NOMO-1 treated with DMSO at 0.1 percent for 48 hours (cell line): Measurements from ENCODE around the gene SYNJ2.

Source experiments
- DNase-seq: peaks from one replicate; lab custom pipeline; 2025; ENCODE audit not compliant: unreplicated experiment; lab: John Stamatoyannopoulos, UW

SYNJ2 gene

DNA sequence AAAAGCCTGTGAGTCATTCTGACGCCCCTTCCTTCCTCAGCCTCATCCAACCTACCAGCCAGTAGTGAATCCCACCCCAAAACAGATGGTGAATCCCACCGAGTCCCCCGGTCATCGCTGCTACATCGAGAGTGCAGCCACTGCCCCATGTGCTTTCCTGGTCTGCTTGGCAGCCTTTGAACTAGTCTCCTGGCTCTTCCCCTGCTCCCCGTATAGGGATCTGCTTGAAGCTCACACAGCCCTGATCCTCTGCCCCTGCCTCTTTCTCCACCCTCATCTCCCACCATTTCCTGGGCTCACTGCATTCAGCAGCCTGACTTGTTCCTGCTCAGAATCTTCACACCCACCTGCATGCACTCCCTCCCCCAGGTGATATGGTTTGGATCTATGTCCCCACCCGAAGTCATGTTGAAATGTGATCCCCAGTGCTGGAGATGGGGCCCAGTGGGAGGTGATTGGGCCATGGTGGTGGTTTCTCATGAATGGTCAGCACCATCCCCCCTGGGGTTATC, 14.6 kb downstream of the SYNJ2 start:
- DNase-seq, result no peak

DNA sequence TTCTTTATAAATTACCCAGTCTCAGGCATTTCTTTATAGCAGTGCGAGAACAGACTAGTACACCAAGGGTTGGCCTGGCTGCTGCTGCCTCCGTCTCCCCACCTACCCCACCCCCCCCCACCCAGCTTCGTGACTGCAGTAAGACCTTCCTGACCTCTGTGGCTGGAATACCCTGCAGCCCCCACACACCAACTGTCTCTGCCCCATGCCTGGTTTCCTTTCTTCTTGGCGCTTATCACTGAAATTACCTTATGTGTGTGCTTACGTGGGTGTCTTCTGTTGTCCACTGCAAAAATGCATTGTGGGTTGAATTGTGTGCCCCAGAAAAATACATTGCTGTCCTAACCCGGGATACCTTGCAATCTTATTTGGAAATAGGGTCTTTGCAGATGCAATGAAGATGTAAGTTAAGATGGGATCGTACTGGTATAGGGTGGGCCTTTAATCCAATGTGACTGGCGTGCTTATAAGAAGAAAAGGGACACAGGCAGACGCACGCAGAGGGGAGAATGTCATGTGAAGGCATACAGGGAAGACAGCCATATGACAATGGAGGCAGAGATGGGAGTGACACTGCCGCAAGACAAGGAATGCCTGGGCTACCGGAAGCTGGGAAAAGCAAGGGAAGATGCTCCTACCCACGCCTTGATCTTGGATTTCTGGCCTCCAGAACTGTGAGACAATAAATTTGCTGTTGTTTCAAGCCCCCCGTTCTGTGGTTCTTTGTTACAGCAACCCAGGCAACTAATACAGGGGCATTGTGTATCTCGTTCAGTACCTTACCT, 15.4 kb downstream of the SYNJ2 start:
- DNase-seq, result no peak

DNA sequence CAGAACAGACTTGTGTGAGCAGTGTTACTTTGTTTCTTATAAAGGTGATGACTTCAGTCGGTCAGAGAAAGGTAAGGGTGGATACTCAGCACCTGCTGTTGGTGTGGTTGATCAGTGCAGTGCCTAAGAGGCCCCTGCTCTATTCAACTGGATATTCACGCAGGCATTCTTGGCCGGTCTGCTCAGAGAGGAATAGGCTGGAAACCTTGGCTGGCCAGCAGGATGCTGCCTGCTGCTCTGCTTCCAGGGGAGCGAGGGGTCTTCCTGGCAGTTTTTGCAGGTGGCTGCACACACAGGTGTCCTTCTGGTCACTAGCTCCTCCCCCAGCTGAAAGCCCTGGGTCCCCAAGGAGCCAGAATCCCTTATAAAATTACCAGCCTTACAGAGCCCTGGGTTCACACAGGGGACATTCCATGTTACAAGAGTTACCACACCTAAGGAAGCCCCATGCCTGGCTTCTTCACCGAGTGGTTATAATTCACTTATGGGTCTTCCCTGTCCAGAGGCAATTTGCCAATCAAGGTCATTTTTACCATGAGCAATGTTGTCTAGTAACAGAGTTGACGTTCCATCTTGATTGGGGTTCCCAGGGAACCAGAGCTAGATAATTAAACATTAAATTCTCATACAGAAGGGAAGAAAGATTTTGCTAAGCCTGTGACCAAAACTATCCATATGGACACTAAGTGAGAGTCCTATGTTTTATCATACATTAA, 16.4 kb downstream of the SYNJ2 start:
- DNase-seq, result no peak

DNA sequence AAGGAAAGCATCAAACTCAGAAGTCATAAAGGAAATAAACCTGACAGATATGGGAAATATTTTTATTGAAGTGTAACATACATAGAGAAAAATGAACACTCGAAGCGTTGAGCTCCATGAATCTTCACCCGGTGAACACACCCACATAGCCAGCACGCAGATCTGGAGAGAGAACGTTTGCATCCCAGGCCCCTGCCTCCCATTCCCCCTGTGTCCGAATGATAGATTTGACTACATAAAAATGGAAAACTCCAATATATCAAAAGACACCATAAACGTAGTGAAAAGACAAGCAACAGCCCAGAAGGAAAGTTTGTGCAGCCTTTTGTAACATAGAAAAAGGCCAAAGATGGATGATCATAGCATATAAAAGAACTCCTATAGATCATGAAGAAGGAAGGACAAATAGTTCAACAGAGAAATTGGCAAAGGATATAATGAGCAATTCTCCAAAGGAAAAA, 17.1 kb downstream of the SYNJ2 start:
- DNase-seq, result no peak

DNA sequence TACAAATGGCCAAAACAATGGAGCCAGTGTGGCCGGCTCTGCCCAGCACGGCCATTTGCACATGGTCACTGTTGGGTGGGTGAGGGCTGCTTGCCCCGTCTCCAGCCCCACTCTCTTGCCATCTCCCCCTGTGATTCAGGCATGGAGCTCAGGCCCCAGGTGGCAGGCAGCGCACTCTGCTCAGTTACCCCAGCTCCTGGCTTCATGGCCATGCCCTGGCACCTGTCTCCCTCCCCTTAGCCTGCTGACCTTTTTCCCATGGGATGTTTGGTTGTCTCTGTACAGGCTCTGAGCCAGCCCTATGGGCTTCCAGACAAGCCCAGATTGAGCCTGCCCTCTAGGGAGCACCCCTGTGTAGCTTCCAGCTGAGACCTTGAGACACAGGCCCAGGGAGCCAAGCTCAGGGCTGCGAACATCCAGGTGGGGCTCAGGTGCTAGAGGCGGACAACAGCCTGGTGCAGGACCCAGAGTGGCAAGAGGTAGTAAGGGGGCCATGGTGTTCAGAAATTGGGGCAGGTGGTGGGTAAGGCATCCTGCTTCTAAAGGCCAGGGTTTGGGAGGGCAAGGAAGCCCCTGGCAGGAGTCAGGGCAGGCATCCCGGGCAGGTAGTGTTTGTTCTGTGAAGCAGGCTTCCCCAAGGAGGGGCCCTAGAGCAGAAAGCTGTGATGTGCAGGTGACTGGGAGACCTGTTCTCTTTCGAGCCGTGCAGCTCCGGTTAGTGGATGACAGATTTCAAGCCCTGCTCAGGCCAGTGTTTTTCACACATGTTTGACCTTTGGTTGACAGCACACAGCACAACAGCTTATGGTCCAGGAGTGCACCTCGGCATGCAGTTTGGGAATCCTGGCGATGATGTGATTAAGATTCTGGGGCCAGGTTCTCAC, 17.7 kb downstream of the SYNJ2 start:
- DNase-seq, result no peak

DNA sequence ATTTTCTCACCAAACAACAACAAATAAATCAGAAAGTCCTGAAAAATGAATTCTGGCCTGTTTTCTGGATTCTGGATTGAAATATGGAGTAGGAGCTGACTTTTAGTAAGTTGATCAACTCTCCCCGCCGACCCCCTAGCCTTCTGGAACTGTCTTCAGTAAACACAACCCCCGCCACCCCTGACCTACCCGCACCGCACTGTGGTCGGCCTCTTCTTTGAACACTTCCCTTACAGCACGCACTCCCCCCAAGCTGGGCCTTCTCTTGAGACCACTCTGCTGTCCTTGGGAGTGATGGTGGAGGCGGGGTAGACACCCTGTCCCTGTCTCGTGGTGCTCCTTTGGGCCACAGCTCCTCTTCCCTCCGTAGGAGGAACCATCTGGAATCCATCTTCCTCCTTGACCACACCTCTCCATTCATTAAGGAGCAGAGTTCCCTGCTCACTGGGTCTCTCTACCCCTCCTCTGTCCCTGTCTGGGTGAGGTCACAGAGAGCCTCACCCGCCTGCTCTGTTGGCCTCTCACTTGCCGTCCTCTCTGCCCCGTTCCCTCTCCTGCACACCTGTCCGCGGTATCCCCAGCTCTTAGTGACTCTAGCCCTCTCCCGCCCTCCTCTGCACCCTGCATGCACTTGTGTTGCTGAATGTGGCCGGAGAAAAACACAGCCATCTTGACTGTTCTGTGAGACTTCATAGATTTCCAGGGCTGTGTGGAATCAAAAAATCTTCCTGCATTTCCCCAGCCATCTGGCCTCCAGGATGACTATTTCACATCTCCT, 19.1 kb downstream of the SYNJ2 start:
- no peak for DNase-seq

DNA sequence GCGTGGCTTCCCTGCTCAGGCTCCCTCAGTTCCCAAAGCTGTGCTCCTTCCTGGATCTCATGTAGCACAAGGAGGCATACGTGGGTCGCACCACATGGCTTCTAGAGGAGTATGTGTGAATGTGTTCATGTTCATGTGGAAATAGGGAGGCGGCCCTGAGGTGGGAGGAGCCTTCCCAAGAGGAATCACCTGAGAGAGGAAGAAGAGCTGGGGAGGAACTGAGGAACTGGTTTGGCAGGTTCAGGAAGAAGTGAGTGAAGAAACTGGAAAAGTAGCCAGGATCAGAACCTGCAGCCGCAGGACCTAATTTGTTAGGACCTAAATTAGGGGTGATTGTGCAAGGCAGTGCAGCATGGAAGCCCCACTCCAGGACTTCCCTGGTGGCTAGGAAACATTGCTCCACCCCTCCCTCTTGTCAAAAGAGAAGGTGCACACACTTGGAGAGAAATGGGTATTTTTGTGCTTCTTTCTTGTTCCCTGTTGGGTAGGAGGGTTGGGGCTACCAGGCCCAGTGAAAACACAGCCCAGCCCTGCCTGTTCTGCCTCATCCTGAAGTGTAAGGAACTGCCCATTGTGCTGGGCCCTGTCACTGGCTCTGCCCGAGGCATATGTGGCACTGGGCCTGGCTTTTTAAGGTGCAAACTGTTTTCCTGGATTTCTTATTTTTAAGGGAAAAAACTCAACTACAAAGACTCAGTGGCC, 20.7 kb downstream of the SYNJ2 start:
- no peak for DNase-seq

DNA sequence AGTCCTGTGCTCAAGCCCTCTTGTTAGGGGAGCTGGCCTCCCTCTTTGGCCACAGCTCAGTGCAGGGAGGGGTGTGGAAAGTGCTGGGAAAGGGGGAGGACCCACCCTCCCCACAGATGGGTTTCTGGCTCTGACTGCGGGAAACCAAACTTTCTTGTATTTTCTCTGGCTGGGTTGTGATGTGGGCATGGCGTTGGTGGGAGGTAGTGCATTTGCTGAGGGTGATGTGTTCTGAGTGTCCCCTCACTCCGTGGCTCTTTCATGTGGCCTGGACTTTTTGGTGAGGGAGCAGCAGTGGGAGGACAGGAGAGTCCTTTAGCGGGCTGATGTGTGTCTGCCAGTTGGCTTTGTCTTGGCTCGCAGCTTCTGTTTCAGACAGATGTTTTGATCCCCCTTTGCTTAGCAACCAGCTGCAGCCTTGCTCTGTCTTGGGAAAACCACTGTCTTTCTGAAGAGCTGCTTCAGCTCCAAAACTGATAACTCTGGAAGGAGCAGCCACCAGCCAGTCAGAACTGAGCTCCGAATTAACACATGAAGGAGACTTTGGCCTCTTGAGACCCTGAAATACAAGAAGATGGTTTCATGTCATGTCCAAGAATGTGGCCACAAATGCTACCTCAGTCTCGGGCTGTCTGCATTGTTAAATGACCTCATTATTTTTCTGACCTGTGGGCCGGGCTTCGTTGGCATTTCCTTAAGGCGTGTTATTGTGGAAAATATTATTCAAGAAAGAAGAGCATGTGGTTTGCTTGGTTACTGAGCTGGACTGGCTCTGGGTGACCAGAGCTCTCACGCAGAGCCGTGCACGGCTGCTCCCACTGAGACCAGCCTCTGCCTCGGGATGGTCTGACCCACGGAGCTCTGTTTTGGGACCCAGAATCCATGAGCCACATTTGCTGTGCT, 21.5 kb downstream of the SYNJ2 start:
- no peak for DNase-seq

DNA sequence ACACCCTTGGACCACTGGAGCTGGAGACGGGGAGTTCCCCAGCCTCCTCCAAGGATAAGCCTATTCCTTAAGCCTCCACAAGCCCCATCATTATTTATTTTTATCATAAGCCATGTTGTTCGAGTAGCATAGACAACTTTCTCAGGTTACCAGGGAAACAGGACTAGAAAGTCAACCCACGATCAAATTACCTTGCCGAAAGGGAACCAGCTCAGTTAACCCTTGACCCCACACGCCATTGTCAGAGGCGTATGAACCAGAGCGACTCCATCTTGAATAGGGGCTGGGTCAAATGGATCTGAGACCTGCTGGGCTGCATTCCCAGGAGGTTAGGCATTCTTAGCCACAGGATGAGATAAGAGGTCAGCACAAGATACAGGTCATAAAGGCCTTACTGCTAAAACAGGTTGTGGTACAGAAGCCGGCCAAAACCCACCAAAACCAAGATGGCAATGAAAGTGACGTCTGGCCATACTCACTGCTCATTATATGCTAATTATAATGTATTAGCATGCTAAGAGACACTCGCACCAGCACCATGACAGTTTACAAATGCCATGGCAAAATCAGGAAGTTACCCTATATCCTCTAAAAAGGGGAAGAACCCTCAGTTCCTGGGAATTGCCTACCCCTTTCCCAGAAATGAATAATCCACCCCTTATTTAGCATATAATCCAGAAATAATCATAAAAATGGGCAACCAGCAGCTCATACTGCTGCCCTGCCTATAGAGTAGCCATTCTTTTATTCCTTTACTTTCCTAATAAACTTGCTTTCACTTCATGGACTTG, 22.4 kb downstream of the SYNJ2 start:
- DNase-seq, result no peak

DNA sequence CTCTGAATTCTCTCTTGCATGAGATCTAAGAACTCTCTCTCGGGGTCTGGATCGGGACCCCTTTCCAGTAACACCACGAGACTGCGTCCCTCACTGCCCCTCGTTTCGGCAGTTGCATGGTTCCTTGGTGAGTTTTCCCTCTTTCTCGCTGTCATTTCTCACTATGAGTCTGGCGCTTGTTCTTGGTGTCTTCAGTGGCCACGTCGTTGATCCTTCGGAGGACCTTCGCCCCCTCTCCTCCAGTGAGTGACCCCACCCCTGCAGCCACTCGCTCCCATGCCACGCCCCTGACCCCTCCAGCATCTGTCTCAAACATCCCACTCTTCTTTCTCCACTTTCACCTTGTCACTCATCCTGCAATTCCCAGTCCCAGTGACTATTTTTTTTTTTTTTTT, 23.0 kb downstream of the SYNJ2 start:
- no peak for DNase-seq

DNA sequence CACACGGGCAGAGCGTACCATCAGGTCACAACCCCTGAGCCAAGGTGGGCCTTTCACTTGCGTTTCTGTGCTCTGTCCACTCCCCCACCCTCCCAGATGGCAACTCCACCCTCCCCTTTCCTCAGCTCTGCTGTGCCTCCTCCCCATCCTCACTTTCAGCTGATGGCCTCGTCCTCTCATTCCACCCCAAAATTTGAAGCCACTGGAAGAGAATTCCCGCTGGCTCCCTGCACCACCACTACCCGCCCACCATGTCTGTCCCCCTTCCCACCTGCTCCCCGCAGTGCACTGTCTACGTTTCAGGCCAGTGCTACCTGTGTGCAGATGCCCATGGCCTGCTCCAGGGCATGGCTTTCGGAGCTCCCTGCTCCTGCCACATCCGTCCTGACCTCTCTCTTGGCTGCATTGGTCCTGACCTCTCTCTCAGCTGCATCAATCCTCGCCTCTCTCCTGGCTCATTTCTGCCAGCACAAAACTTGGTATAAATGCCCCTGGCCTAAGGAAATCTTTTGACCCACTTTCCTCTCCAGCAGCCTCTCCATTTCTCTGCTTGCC, 24.0 kb downstream of the SYNJ2 start:
- no peak for DNase-seq

DNA sequence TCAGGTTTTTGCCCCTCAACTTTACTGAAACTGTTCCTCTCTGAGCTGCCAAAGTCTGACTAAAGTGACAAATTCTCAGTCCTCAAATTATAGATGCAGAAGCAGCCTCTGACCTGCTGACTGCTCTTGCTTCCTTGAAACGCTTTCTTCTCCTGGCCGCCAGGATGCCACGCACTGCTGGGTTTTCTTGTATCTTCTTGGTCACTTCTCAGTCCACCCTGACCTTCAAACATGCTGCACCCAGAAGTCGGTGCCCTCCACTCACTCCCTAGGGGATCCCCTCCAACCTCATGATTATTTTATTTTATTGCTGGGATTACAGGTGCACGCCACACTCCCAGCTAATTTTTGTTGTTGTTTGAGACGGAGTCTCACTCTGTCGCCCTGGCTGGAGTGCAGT, 24.7 kb downstream of the SYNJ2 start:
- no peak for DNase-seq

DNA sequence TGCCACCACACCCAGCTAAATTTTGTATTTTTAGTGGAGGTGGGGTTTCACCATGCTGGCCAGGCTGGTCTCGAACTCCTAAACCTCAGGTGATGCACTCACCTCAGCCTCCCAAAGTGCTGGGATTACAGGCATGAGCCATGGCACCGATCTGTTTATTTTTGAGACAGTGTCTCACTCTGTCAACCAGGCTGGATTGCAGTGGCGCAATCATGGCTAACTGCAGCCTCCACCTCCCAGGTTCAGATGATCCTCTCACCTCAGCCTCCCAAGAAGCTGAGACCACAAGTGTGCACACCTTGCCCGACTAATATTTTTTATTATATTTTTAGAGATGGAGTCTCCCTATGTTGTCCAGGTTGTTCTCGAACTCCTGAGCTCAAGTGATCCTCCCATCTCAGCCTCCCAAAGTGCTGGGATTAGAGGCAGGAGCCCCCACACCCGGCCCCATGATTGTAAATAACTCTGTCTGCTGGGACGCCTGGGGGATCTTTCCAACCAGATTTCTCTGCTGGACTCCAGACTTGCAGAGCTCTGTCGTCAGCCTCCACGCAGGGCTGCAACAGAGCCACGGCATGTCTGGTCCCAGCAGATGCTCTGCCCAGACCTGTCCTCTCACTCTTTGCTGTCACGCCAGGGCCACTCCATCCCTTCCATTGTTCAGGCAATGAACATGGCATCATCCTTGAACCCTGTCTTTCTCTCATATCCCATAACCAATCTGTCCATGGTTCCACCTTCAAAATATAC, 25.3 kb downstream of the SYNJ2 start:
- DNase-seq, result no peak

DNA sequence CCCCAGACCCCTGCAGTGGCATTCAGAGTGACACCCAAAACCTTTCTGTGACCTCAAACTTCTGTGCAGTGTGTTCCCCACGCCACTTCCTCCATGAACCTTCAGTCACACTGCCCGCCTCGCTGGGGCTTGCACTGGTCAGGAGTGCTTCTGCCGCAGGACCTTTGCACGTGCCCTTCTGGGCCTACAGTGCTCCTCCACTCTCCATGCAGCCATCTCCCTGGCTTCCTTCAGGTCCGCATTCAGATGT, 27.1 kb downstream of the SYNJ2 start:
- DNase-seq, result no peak

DNA sequence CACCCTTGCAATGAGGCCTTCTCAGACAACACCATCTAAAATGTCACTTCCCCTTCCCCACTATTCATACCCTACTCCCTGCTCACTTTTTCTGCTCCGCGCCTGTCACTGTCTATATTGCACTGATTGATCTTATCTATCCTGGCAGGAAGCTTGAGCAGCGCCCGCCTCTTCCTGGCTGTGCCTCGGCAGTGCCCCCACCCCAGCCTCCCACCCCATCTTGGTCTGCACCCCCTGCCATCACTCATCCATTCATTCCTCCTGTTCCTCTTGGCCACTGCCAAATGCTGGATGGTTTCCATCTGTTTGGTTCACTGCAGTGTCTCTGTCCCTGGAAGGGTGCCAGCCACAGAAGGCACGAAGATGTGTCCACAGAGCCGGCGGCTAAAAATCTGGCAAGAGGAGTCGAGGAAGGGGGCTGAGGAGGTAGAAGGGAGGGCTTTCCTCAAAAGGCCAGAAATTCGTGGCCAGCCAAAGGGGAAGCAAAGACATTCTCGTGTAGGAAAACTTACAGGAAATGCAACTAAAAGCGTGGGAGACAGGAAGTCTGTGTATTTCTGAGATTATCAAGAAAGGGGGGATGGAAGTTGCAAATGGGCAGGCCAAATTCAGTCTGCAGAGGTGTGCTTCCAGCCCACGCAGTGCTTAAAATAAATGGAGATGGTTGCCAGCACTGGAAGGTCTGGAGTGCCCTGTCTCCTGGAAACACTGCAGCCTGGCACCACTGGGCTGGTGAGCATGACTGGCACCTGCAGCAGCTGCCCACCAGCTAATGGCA, 27.6 kb downstream of the SYNJ2 start:
- no peak for DNase-seq

DNA sequence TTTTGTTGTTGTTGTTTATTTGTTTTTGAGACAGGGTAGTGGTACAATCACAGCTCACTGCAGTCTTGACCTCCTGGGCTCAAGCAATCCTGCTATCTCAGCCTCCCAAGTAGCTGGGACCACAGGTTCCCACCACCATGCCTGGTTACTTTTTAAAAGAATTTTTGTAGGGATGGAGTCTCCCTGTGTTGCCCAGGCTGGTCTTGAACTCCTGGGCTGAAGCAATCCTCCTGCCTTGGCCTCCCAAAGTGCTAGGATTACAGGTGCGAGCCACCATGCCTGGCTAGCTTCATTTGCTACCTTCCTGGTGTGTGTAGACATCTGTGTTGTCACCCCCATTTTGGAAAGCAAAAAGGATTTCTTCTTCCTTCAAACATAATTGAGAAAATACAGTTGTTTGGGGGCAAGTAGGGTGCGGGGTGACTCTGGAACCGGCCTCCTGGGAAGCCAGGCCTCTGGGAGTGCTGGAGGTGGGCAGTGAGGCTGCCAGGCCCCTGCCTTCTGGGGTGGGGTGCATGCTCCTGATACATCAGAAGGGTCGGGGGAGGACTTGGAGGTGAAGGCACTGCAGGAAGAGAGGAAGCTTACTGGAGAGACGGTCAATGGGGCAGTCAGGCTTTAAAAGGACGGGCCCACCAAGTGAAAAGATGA, 28.4 kb downstream of the SYNJ2 start:
- no peak for DNase-seq
